T-helper 2 cell treated with Interferon-gamma antibody and Interleukin-4, amounts not matched to agents 100 ng/mL and 5 ng/mL, for 36 hours (primary cell): ENCODE data around the gene BGLAP. TPM values are rescaled to one million over a fixed set of nuclear protein-coding genes. Genes with fewer than 3 reads are reported as not detected.

Experiments used
- intact Hi-C: fragments of 100-400 bp; cut with micrococcal nuclease; formaldehyde crosslinking; loops from one replicate; pipeline ENCODE4 v1.15.1; 2023
- total RNA-seq: library from RNA; stranded (reverse); gene quantifications from 2 replicates; pipeline ENCODE4 v1.2.3, GENCODE V29; 2022

BGLAP gene
- total RNA-seq, 1 donor from 2014 or later = 2.9 TPM

- intact Hi-C loops = loop anchor here (5.0 kb wide), 1 partner anchor 34 kb away; the partner anchor contains the start of gene SLC25A44
Observed at GRCh38 chr1:156226116-156226538, 15.9 kb upstream of the BGLAP start.

- intact Hi-C loops = loop anchor here (5.0 kb wide), 1 partner anchor 34 kb away; the partner anchor contains the start of gene SLC25A44
Observed at GRCh38 chr1:156226782-156227181, 15.2 kb upstream of the BGLAP start.

- intact Hi-C loops = loop anchor here (5.0 kb wide), 1 partner anchor 36 kb away; the partner anchor contains the start of gene SLC25A44
Observed at GRCh38 chr1:156228501-156228900, 13.5 kb upstream of the BGLAP start.

GRCh38 chr1:156229809-156230472, 12.0 kb upstream of the BGLAP start:
- intact Hi-C loops = loop anchor here (5.0 kb wide), 1 partner anchor 38 kb away; the partner anchor contains the start of gene SLC25A44

GRCh38 chr1:156230473-156230837, 11.5 kb upstream of the BGLAP start:
- intact Hi-C loops = no loop called here

GRCh38 chr1:156232201-156232894, 9.6 kb upstream of the BGLAP start:
- intact Hi-C loops = no loop called here

- intact Hi-C loops = no loop called here
Observed at GRCh38 chr1:156233426-156234127, 8.4 kb upstream of the BGLAP start.

GRCh38 chr1:156236164-156236563, 5.8 kb upstream of the BGLAP start:
- intact Hi-C loops = no loop called here

- intact Hi-C loops = no loop called here
Observed at GRCh38 chr1:156238248-156238647, 3.7 kb upstream of the BGLAP start.

- intact Hi-C loops = no loop called here
Observed at GRCh38 chr1:156241311-156241811, 623 bp upstream of the BGLAP start.

- intact Hi-C loops = no loop called here
Observed at GRCh38 chr1:156242738-156243137, 754 bp downstream of the BGLAP start.

- intact Hi-C loops = no loop called here
Observed at GRCh38 chr1:156244126-156244525, 2.1 kb downstream of the BGLAP start.

GRCh38 chr1:156244712-156245111, 2.7 kb downstream of the BGLAP start:
- intact Hi-C loops = no loop called here

- intact Hi-C loops = no loop called here
Observed at GRCh38 chr1:156245451-156246232, 3.7 kb downstream of the BGLAP start.

GRCh38 chr1:156246241-156246780, 4.3 kb downstream of the BGLAP start:
- intact Hi-C loops = no loop called here

GRCh38 chr1:156246781-156247459, 4.9 kb downstream of the BGLAP start:
- intact Hi-C loops = no loop called here

GRCh38 chr1:156247460-156248322, 5.7 kb downstream of the BGLAP start, which contains the start of gene PAQR6:
Gene PAQR6, minus strand, starts transcription at chr1:156248056. Its CDS starts 1,325 bp downstream, at chr1:156246731.
- intact Hi-C loops = no loop called here

GRCh38 chr1:156248323-156248683, 6.3 kb downstream of the BGLAP start:
- intact Hi-C loops = no loop called here

GRCh38 chr1:156249593-156249992, 7.6 kb downstream of the BGLAP start:
- intact Hi-C loops = no loop called here
